Measurements from ENCODE around the gene ERC2. TPM values are rescaled to one million over a fixed set of nuclear protein-coding genes. Genes with fewer than 3 reads are reported as not detected.

ERC2 gene
- total RNA-seq, 2 experiments from 2014 or later: not detected

DNA sequence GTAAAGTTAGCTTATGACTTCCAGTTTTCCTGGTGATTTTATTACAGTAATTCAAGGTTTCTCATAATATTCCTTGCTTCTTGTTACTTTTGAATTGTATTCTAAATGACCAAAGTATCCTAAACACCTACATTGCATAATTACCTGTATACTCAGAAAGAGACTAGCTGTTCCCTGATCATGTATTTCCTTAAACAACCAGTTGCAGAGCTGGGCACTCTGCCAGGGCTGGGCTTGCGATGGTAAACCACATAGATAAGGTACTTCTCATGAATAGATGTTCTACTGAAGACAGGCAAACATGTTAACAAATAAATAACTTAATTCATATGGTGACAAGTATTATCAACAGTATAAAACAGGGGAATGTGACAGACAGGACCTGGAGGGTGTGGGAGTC, 838.8 kb downstream of the ERC2 start:
- H3K4me1 ChIP-seq (ENCODE audit: insufficient read depth, low read length, poor library complexity, severe bottlenecking): no peaks in the 10 kb centered on the region
- no peak for DNase-seq (ENCODE audit: low spot score)
- H3K27ac ChIP-seq (ENCODE audit: low read depth, low read length, poor library complexity, severe bottlenecking): no peak overlapping the region
- no peak overlapping the region for H3K4me2 ChIP-seq (ENCODE audit: low read length)
- H3K9me3 ChIP-seq (ENCODE audit: low read length): no peaks in the 10 kb centered on the region
- POLR2A ChIA-PET: interaction anchor here (1.2 kb wide), 1 partner anchor 9 kb away, joined by 3 read pairs; no protein-coding TSS in a partner anchor
- H3K4me3 ChIP-seq (ENCODE audit: low read depth, low read length, poor library complexity, severe bottlenecking): no peak overlapping the region
- TF ChIP-seq, protein P1, sequence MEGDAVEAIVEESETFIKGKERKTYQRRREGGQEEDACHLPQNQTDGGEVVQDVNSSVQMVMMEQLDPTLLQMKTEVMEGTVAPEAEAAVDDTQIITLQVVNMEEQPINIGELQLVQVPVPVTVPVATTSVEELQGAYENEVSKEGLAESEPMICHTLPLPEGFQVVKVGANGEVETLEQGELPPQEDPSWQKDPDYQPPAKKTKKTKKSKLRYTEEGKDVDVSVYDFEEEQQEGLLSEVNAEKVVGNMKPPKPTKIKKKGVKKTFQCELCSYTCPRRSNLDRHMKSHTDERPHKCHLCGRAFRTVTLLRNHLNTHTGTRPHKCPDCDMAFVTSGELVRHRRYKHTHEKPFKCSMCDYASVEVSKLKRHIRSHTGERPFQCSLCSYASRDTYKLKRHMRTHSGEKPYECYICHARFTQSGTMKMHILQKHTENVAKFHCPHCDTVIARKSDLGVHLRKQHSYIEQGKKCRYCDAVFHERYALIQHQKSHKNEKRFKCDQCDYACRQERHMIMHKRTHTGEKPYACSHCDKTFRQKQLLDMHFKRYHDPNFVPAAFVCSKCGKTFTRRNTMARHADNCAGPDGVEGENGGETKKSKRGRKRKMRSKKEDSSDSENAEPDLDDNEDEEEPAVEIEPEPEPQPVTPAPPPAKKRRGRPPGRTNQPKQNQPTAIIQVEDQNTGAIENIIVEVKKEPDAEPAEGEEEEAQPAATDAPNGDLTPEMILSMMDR (conservative IDR thresholded peaks at IDR 0.05; ENCODE audit: low read length): no peak
- no peak for TF ChIP-seq EZH2phosphoT487 (IDR thresholded peaks at IDR 0.05; ENCODE audit: borderline replicate concordance, low read depth, low read length)
- CTCF ChIA-PET (ENCODE audit: unreplicated experiment): no interaction called here
- H2AFZ ChIP-seq (ENCODE audit: low read length): no peak overlapping the region
- no peaks in the 10 kb centered on the region for H3K79me2 ChIP-seq (ENCODE audit: insufficient read depth, low read depth, low read length)
- H3K9me2 ChIP-seq (ENCODE audit: insufficient read depth, low read length): no peaks in the 10 kb centered on the region
- no peaks in the 10 kb centered on the region for H3K36me3 ChIP-seq (ENCODE audit: insufficient read depth, low read length)
- BruUV-seq (replicated peaks): no TSS peak
- H4K20me1 ChIP-seq (ENCODE audit: insufficient read depth, low read length): no peaks in the 10 kb centered on the region
- intact Hi-C loops (cut with micrococcal nuclease; ENCODE audit: unreplicated experiment): no loop called here

DNA sequence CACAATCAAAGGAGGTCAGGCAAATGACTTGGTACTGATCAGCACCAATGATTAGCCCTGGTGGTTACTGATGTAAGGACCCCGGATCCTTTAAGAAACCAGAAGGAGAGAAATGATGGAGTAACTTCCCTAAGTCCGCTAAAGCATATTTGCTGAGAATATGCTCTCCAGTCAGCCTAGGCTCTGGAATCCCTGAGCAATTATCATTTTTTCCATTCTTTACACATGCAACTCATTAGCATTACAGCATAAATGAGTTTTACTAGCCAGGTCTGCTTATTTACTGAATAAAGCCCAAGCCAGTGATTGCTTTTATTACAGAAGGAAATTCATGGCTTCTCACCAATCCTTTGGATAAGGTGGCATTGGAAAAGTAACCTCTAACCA, 842.0 kb downstream of the ERC2 start:
- intact Hi-C loops (cut with micrococcal nuclease; ENCODE audit: unreplicated experiment): no loop called here
- no peaks in the 10 kb centered on the region for H3K9me2 ChIP-seq (ENCODE audit: insufficient read depth, low read length)
- DNase-seq (ENCODE audit: low spot score): no peak
- H4K20me1 ChIP-seq (ENCODE audit: insufficient read depth, low read length): no peaks in the 10 kb centered on the region
- no peaks in the 10 kb centered on the region for H3K4me1 ChIP-seq (ENCODE audit: insufficient read depth, low read length, poor library complexity, severe bottlenecking)
- TF ChIP-seq, protein P1 (conservative IDR thresholded peaks at IDR 0.05; ENCODE audit: low read length): no peak
- no peak for TF ChIP-seq EZH2phosphoT487 (IDR thresholded peaks at IDR 0.05; ENCODE audit: borderline replicate concordance, low read depth, low read length)
- H3K36me3 ChIP-seq (ENCODE audit: insufficient read depth, low read length): no peaks in the 10 kb centered on the region
- ChIA-PET POLR2A (interaction anchor here (0.9 to 1.0 kb wide), 2 partner anchors 9 to 11 kb away, joined by 3 read pairs; no protein-coding TSS in a partner anchor), CTCF (ENCODE audit: unreplicated experiment) (no interaction called here)
- no peak overlapping the region for H3K27ac ChIP-seq (ENCODE audit: low read depth, low read length, poor library complexity, severe bottlenecking)
- no peak overlapping the region for H3K4me2 ChIP-seq (ENCODE audit: low read length)
- H3K79me2 ChIP-seq (ENCODE audit: insufficient read depth, low read depth, low read length): no peaks in the 10 kb centered on the region
- no peak overlapping the region for H3K4me3 ChIP-seq (ENCODE audit: low read depth, low read length, poor library complexity, severe bottlenecking)
- H2AFZ ChIP-seq (ENCODE audit: low read length): no peak overlapping the region
- no peaks in the 10 kb centered on the region for H3K9me3 ChIP-seq (ENCODE audit: low read length)
- BruUV-seq (replicated peaks): no TSS peak

DNA sequence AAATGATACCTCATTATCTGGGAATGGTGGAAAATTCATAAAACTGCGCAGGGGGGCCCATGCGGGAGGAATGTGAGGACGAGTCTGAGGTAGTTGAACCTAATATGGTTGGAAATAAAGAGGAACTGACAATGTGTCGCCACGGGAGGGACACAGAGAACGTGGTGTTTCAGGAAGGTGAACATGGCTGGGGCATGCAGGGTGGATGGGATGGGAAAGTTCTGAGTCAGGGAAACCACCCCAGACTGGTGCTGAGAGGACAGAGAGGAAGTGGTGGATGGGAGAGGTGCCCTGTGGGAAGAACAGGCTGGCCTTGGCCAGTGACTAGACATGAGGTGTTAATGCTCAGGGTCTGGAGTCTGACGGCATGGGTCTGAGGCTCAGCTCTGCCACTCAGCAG, 844.0 kb downstream of the ERC2 start:
- H2AFZ ChIP-seq (ENCODE audit: low read length): no peak overlapping the region
- H4K20me1 ChIP-seq (ENCODE audit: insufficient read depth, low read length): no peaks in the 10 kb centered on the region
- BruUV-seq (replicated peaks): no TSS peak
- H3K4me3 ChIP-seq (ENCODE audit: low read depth, low read length, poor library complexity, severe bottlenecking): no peak overlapping the region
- DNase-seq (ENCODE audit: low spot score): no peak
- no peaks in the 10 kb centered on the region for H3K79me2 ChIP-seq (ENCODE audit: insufficient read depth, low read depth, low read length)
- TF ChIP-seq, protein P1 (conservative IDR thresholded peaks at IDR 0.05; ENCODE audit: low read length): no peak
- H3K9me3 ChIP-seq (ENCODE audit: low read length): no peaks in the 10 kb centered on the region
- no peak overlapping the region for H3K4me2 ChIP-seq (ENCODE audit: low read length)
- no peaks in the 10 kb centered on the region for H3K9me2 ChIP-seq (ENCODE audit: insufficient read depth, low read length)
- no peaks in the 10 kb centered on the region for H3K36me3 ChIP-seq (ENCODE audit: insufficient read depth, low read length)
- ChIA-PET CTCF (ENCODE audit: unreplicated experiment) (no interaction called here), POLR2A (no interaction called here)
- intact Hi-C loops (cut with micrococcal nuclease; ENCODE audit: unreplicated experiment): no loop called here
- no peak overlapping the region for H3K27ac ChIP-seq (ENCODE audit: low read depth, low read length, poor library complexity, severe bottlenecking)
- H3K4me1 ChIP-seq (ENCODE audit: insufficient read depth, low read length, poor library complexity, severe bottlenecking): no peaks in the 10 kb centered on the region

All from OCI-LY7 (cell line).